GM23338 (cell line): ENCODE data around the gene ZCCHC2. TPM values are rescaled to one million over a fixed set of nuclear protein-coding genes. Genes with fewer than 3 reads are reported as not detected.

Experiments
- ATAC-seq: fragments of 200-7000 bp; cut with Tn5 transposase; 3 replicates; pipeline ENCODE4 v1.9.1; 2020
- DNase-seq: peaks from one replicate; pipeline ENCODE4 v3.0.0-alpha.2; 2015; ENCODE audit warnings: low spot score
- H2AFZ ChIP-seq: fragments of 200-600 bp; sonication (generic); 2 replicates; pipeline ENCODE4 v1.8.0; 2016; ENCODE audit warnings: antibody characterized with exemption, mild to moderate bottlenecking, moderate library complexity
- H3F3A ChIP-seq: fragments of 200-600 bp; sonication (generic); replicated peaks from 2 replicates; pipeline ENCODE4 v1.8.0; 2017; ENCODE audit warnings: antibody characterized with exemption, mixed run types, low read depth
- H3K27ac ChIP-seq: fragments of 200-600 bp; sonication (generic); 2 replicates; pipeline ENCODE4 v1.6.1; 2016; ENCODE audit warnings: low read depth
- H3K27me3 ChIP-seq: fragments of 200-600 bp; sonication (generic); 2 replicates; pipeline ENCODE4 v1.8.0; 2016; ENCODE audit warnings: mild to moderate bottlenecking, mixed run types, moderate library complexity; ENCODE audit not compliant: insufficient read depth
- H3K36me3 ChIP-seq: fragments of 200-600 bp; sonication (generic); 2 replicates; pipeline ENCODE4 v1.8.0; 2016; ENCODE audit warnings: mild to moderate bottlenecking; ENCODE audit not compliant: insufficient read depth
- H3K4me1 ChIP-seq: fragments of 200-600 bp; sonication (generic); 2 replicates; pipeline ENCODE4 v1.8.0; 2016; ENCODE audit warnings: mild to moderate bottlenecking, moderate library complexity; ENCODE audit not compliant: insufficient read depth
- H3K4me2 ChIP-seq: fragments of 200-600 bp; sonication (generic); 2 replicates; pipeline ENCODE4 v1.7.1; 2017; ENCODE audit warnings: mixed run types
- H3K4me3 ChIP-seq: fragments of 200-600 bp; sonication (generic); 2 replicates; pipeline ENCODE4 v1.6.1; 2016; ENCODE audit warnings: mixed run types
- H3K79me2 ChIP-seq: fragments of 200-600 bp; sonication (generic); replicated peaks from 2 replicates; pipeline ENCODE4 v1.8.0; 2017; ENCODE audit warnings: mild to moderate bottlenecking; ENCODE audit not compliant: insufficient read depth
- H3K9me2 ChIP-seq: fragments of 200-600 bp; sonication (generic); 2 replicates; pipeline ENCODE4 v1.8.0; 2017; ENCODE audit not compliant: insufficient read depth
- H4K20me1 ChIP-seq: fragments of 200-600 bp; sonication (generic); replicated peaks from 2 replicates; pipeline ENCODE4 v1.8.0; 2017; ENCODE audit warnings: mild to moderate bottlenecking; ENCODE audit not compliant: insufficient read depth
- H3K27ac Mint-ChIP-seq: 2 replicates; pipeline ENCODE4 v1.8.0; 2020; ENCODE audit warnings: inconsistent platforms, mild to moderate bottlenecking, moderate library complexity, mixed read lengths
- H3K27me3 Mint-ChIP-seq: 3 replicates; pipeline ENCODE4 v1.8.0; 2022; ENCODE audit warnings: low read depth, mild to moderate bottlenecking, moderate library complexity, mixed read lengths, inconsistent platforms; ENCODE audit not compliant: insufficient read depth, poor library complexity
- H3K36me3 Mint-ChIP-seq: 3 replicates; pipeline ENCODE4 v1.8.0; 2021; ENCODE audit warnings: low read depth, mild to moderate bottlenecking, inconsistent platforms, moderate library complexity, mixed read lengths
- H3K4me1 Mint-ChIP-seq: 3 replicates; pipeline ENCODE4 v1.8.0; 2020; ENCODE audit warnings: mild to moderate bottlenecking, inconsistent platforms, mixed read lengths
- H3K4me3 Mint-ChIP-seq: 3 replicates; pipeline ENCODE4 v1.8.0; 2021; ENCODE audit warnings: moderate library complexity, mild to moderate bottlenecking, inconsistent platforms, mixed read lengths
- H3K9me3 Mint-ChIP-seq: 3 replicates; pipeline ENCODE4 v1.8.0; 2020; ENCODE audit warnings: moderate library complexity, mild to moderate bottlenecking, inconsistent platforms, mixed read lengths
- CREB1 ChIP-seq: fragments of 250-450 bp; sonication (Bioruptor Pico); IDR thresholded peaks from 2 replicates; pipeline ENCODE4 v1.5.0; 2020; ENCODE audit warnings: low read depth, mild to moderate bottlenecking, moderate library complexity
- EZH2 ChIP-seq: fragments of 200-600 bp; sonication (generic); IDR thresholded peaks from one replicate; pipeline ENCODE4 v1.8.0; 2017; ENCODE audit warnings: antibody characterized with exemption, mild to moderate bottlenecking, low read depth; ENCODE audit not compliant: unreplicated experiment
- EZH2phosphoT487 ChIP-seq: fragments of 200-600 bp; sonication (generic); IDR thresholded peaks from one replicate; pipeline ENCODE4 v1.8.1; 2018; ENCODE audit warnings: antibody characterized with exemption; ENCODE audit not compliant: unreplicated experiment
- JUNB ChIP-seq: IDR thresholded peaks from one replicate; pipeline ENCODE4 v1.6.1; 2016; ENCODE audit warnings: antibody characterized with exemption; ENCODE audit not compliant: unreplicated experiment
- NANOG ChIP-seq: IDR thresholded peaks from 2 replicates; pipeline ENCODE4 v1.6.1; 2016; ENCODE audit warnings: antibody characterized with exemption, borderline replicate concordance
- POLR2AphosphoS5 ChIP-seq: IDR thresholded peaks from 2 replicates; pipeline ENCODE4 v1.6.1; 2016; ENCODE audit warnings: antibody characterized with exemption, low read depth
- STAT1 ChIP-seq: IDR thresholded peaks from one replicate; pipeline ENCODE4 v1.6.1; 2016; ENCODE audit warnings: antibody characterized with exemption; ENCODE audit not compliant: unreplicated experiment
- ZNF114 ChIP-seq: fragments of 250-450 bp; sonication (Bioruptor Pico); IDR thresholded peaks from 2 replicates; pipeline ENCODE4 v1.5.0; 2020; ENCODE audit warnings: mild to moderate bottlenecking, moderate library complexity
- ZNF331 ChIP-seq: fragments of 250-450 bp; sonication (Bioruptor Pico); IDR thresholded peaks from 2 replicates; pipeline ENCODE4 v1.5.0; 2020; ENCODE audit warnings: low read depth, mild to moderate bottlenecking, moderate library complexity
- polyA plus RNA-seq: library from polyadenylated mRNA; unstranded; fragments of >200 nt; fragmentation: Nextera tagmentation; extraction: Ambion mirVana; gene quantifications from 2 replicates; pipeline ENCODE4 v1.2.1, GENCODE V29; 2016
- total RNA-seq: library from RNA; depleted of rRNA; stranded (reverse); fragments of >200 nt; shearing (Covaris generic); gene quantifications from 2 replicates; pipeline ENCODE4 v1.2.3, GENCODE V29; 2014
- TF ChIP-seq, protein P1 (sequence below): fragments of 250-450 bp; sonication (Bioruptor Pico); IDR thresholded peaks from 2 replicates; pipeline ENCODE4 v1.5.0; 2020; ENCODE audit warnings: mild to moderate bottlenecking, moderate library complexity
- TF ChIP-seq, protein P2 (sequence below): IDR thresholded peaks from 2 replicates; pipeline ENCODE4 v1.6.1; 2016; ENCODE audit warnings: antibody characterized with exemption
- TF ChIP-seq, protein P3 (sequence below), 2 experiments: fragments of 200-600 bp in 1 of 2; sonication (generic) in 1 of 2; conservative IDR thresholded peaks; 2 replicates each; pipeline versions ENCODE4 v1.5.1 to v1.6.1; 2016 to 2017; ENCODE audit warnings: antibody characterized with exemption in 2 of 2, low read depth in 2 of 2, mild to moderate bottlenecking in 2 of 2, moderate library complexity in 1 of 2
- TF ChIP-seq, protein P4 (sequence below): IDR thresholded peaks from one replicate; pipeline ENCODE4 v1.6.1; 2018; ENCODE audit warnings: antibody characterized with exemption; ENCODE audit not compliant: unreplicated experiment

ZCCHC2 gene
- total and polyA plus RNA-seq, 2 experiments from 2014 or later, result 5.4 to 15.4 TPM

DNA sequence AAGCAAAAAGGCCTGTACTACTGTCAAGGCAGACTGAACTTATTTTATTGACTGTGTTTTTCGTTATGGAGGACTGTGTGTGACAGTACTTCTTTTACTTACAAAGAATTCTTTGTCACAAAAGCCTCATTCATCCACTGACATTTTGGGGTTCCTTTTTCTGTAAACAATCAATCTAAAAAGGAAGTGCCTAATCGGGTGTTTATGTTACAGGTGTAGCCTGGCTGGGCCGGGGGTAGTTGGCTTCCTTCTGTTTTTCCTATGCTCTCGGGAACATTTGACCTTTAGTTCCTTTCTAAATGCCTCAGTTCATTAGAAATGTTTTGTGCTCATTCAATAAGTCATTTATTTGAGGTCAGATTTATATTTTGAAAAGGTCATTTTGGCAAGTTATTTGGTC lies 8.3 kb downstream of the ZCCHC2 start:
- no peak overlapping the region for H3K4me3 ChIP-seq
- TF ChIP-seq POLR2AphosphoS5 (no peak), EZH2phosphoT487 (no peak), STAT1 (no peak), JUNB (no peak), CREB1 (CRISPR knock-in tag) (no peak), ZNF331 (CRISPR knock-in tag) (no peak), NANOG (no peak), EZH2 (no peak), ZNF114 (no peak)
- TF ChIP-seq, protein P1, sequence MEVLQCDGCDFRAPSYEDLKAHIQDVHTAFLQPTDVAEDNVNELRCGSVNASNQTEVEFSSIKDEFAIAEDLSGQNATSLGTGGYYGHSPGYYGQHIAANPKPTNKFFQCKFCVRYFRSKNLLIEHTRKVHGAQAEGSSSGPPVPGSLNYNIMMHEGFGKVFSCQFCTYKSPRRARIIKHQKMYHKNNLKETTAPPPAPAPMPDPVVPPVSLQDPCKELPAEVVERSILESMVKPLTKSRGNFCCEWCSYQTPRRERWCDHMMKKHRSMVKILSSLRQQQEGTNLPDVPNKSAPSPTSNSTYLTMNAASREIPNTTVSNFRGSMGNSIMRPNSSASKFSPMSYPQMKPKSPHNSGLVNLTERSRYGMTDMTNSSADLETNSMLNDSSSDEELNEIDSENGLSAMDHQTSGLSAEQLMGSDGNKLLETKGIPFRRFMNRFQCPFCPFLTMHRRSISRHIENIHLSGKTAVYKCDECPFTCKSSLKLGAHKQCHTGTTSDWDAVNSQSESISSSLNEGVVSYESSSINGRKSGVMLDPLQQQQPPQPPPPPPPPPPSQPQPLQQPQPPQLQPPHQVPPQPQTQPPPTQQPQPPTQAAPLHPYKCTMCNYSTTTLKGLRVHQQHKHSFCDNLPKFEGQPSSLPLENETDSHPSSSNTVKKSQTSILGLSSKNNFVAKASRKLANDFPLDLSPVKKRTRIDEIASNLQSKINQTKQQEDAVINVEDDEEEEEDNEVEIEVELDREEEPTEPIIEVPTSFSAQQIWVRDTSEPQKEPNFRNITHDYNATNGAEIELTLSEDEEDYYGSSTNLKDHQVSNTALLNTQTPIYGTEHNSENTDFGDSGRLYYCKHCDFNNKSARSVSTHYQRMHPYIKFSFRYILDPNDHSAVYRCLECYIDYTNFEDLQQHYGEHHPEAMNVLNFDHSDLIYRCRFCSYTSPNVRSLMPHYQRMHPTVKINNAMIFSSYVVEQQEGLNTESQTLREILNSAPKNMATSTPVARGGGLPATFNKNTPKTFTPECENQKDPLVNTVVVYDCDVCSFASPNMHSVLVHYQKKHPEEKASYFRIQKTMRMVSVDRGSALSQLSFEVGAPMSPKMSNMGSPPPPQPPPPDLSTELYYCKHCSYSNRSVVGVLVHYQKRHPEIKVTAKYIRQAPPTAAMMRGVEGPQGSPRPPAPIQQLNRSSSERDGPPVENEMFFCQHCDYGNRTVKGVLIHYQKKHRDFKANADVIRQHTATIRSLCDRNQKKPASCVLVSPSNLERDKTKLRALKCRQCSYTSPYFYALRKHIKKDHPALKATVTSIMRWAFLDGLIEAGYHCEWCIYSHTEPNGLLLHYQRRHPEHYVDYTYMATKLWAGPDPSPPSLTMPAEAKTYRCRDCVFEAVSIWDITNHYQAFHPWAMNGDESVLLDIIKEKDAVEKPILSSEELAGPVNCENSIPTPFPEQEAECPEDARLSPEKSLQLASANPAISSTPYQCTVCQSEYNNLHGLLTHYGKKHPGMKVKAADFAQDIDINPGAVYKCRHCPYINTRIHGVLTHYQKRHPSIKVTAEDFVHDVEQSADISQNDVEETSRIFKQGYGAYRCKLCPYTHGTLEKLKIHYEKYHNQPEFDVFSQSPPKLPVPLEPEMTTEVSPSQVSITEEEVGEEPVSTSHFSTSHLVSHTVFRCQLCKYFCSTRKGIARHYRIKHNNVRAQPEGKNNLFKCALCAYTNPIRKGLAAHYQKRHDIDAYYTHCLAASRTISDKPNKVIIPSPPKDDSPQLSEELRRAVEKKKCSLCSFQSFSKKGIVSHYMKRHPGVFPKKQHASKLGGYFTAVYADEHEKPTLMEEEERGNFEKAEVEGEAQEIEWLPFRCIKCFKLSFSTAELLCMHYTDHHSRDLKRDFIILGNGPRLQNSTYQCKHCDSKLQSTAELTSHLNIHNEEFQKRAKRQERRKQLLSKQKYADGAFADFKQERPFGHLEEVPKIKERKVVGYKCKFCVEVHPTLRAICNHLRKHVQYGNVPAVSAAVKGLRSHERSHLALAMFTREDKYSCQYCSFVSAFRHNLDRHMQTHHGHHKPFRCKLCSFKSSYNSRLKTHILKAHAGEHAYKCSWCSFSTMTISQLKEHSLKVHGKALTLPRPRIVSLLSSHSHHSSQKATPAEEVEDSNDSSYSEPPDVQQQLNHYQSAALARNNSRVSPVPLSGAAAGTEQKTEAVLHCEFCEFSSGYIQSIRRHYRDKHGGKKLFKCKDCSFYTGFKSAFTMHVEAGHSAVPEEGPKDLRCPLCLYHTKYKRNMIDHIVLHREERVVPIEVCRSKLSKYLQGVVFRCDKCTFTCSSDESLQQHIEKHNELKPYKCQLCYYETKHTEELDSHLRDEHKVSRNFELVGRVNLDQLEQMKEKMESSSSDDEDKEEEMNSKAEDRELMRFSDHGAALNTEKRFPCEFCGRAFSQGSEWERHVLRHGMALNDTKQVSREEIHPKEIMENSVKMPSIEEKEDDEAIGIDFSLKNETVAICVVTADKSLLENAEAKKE (CRISPR knock-in tag), result no peak
- TF ChIP-seq, protein P2, sequence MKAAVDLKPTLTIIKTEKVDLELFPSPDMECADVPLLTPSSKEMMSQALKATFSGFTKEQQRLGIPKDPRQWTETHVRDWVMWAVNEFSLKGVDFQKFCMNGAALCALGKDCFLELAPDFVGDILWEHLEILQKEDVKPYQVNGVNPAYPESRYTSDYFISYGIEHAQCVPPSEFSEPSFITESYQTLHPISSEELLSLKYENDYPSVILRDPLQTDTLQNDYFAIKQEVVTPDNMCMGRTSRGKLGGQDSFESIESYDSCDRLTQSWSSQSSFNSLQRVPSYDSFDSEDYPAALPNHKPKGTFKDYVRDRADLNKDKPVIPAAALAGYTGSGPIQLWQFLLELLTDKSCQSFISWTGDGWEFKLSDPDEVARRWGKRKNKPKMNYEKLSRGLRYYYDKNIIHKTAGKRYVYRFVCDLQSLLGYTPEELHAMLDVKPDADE, result no peak
- TF ChIP-seq, protein P3, sequence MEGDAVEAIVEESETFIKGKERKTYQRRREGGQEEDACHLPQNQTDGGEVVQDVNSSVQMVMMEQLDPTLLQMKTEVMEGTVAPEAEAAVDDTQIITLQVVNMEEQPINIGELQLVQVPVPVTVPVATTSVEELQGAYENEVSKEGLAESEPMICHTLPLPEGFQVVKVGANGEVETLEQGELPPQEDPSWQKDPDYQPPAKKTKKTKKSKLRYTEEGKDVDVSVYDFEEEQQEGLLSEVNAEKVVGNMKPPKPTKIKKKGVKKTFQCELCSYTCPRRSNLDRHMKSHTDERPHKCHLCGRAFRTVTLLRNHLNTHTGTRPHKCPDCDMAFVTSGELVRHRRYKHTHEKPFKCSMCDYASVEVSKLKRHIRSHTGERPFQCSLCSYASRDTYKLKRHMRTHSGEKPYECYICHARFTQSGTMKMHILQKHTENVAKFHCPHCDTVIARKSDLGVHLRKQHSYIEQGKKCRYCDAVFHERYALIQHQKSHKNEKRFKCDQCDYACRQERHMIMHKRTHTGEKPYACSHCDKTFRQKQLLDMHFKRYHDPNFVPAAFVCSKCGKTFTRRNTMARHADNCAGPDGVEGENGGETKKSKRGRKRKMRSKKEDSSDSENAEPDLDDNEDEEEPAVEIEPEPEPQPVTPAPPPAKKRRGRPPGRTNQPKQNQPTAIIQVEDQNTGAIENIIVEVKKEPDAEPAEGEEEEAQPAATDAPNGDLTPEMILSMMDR (conservative IDR thresholded peaks at IDR 0.05; ENCODE audit: low read depth in 2 of 2), result no peak
- TF ChIP-seq, protein P4, sequence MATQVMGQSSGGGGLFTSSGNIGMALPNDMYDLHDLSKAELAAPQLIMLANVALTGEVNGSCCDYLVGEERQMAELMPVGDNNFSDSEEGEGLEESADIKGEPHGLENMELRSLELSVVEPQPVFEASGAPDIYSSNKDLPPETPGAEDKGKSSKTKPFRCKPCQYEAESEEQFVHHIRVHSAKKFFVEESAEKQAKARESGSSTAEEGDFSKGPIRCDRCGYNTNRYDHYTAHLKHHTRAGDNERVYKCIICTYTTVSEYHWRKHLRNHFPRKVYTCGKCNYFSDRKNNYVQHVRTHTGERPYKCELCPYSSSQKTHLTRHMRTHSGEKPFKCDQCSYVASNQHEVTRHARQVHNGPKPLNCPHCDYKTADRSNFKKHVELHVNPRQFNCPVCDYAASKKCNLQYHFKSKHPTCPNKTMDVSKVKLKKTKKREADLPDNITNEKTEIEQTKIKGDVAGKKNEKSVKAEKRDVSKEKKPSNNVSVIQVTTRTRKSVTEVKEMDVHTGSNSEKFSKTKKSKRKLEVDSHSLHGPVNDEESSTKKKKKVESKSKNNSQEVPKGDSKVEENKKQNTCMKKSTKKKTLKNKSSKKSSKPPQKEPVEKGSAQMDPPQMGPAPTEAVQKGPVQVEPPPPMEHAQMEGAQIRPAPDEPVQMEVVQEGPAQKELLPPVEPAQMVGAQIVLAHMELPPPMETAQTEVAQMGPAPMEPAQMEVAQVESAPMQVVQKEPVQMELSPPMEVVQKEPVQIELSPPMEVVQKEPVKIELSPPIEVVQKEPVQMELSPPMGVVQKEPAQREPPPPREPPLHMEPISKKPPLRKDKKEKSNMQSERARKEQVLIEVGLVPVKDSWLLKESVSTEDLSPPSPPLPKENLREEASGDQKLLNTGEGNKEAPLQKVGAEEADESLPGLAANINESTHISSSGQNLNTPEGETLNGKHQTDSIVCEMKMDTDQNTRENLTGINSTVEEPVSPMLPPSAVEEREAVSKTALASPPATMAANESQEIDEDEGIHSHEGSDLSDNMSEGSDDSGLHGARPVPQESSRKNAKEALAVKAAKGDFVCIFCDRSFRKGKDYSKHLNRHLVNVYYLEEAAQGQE, result no peak
- H3K9me3 Mint-ChIP-seq, result no peaks in the 10 kb centered on the region
- H3K79me2 ChIP-seq, result peaks cover 41% of the 10 kb centered on the region
- H3K36me3 Mint-ChIP-seq, result no peaks in the 10 kb centered on the region
- no peak overlapping the region for H3K27ac ChIP-seq
- peaks cover 15% of the 10 kb centered on the region for H3K4me1 Mint-ChIP-seq
- peaks cover 3% of the 10 kb centered on the region for H3K27me3 ChIP-seq
- H3K9me2 ChIP-seq, result no peaks in the 10 kb centered on the region
- DNase-seq, result no peak
- H3K4me3 Mint-ChIP-seq, result no peak overlapping the region
- no peak overlapping the region for H2AFZ ChIP-seq
- no peaks in the 10 kb centered on the region; the same call in 1 of the 2 replicates for H4K20me1 ChIP-seq
- H3K36me3 ChIP-seq, result no peaks in the 10 kb centered on the region
- no peaks in the 10 kb centered on the region for H3F3A ChIP-seq
- no peak for ATAC-seq
- peaks cover 10% of the 10 kb centered on the region for H3K4me1 ChIP-seq
- H3K27me3 Mint-ChIP-seq, result peaks cover 6% of the 10 kb centered on the region
- H3K4me2 ChIP-seq, result no peak overlapping the region
- no peak overlapping the region for H3K27ac Mint-ChIP-seq
